Stimulated activated CD8-positive, alpha-beta memory T cell treated with anti-CD3 and anti-CD28 coated beads, Interleukin-7, amount 100 ng/mL, for 48 hours (primary cell): ENCODE data around the gene PDHA1.
A peak's percentile ranks its signal among the peaks of the same experiment; 100 is the strongest.

ENCODE experiments used
- DNase-seq, 2 donors: peaks; one replicate each; pipeline ENCODE4 v3.0.0-alpha.2; 2020; ENCODE audit warnings: low read depth in 1 of 2; ENCODE audit errors: extremely low read depth in 1 of 2

The PDHA1 gene

DNA sequence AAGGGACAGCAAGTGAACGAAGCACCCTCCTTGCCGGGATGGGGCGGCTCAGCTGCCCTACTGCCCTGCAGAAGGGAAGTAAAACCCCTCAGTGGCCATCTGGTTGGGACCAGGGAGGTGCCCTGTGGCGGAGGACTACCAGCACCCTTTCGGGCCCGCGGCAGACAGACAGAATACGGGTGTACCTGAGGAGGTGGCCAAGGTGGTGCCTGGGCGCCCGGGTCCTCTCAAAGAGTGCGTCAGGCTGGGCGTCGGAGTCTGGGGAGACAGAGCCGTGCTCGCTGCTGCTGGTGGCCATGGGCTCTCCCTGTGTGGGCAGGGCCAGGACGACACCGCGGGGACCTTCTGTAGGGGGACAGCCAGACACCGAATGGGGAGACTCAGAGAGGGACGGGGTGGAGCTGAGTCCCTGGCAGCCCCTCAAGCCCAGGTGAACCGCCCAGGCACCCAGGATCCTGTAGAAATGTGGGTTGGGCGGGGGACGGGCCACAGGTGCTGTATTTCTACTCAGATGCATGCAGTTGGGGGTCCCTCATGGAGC is 29.7 kb downstream of the PDHA1 start:
- no peak for DNase-seq

DNA sequence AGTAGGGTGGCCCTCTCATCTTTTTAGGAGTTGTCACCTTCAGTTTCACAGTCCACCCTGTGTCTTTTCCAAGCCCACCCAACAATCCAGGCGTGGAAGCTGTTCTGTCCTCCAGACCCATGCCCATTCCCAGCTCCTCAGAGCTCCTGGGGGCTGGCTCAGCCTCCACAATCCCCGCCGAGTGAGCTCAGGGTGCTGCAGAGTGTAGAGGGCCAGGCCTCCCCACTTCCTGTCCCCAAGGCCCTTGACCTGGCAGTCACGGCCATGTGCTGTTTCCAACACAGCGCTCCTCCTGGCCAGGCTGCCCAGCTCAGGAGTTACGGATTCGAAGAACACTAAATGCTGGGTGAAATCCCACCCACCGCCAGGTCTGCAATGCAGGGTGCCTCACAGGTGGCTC is 31.8 kb downstream of the PDHA1 start:
- no peak for DNase-seq

DNA sequence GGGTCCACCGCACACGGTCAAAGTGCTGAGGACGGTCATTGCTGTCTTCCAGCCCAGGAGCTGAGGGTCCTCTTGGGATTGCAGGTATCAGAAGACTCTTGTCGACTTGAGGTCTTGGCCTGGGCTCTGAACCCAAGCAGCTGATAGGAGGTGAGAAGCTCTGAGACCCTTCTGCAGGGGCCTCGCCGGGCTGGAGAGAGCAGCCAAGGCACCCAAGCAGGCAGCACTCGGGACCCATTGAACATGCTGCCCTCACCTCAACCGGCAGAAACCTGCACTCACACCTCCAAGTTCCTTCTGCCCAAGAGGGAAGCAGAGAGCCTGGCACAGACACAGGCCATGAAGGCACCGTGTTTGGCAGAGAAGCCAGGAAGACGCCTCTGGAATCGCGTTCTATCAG is 34.1 kb downstream of the PDHA1 start:
- no peak for DNase-seq

GRCh38 chrX:19381326-19381725 is 37.6 kb downstream of the PDHA1 start:
- no peak for DNase-seq

- DNase-seq: peak; percentile 8 to 38
Observed at GRCh38 chrX:19382555-19383145, 38.9 kb downstream of the PDHA1 start.

DNA sequence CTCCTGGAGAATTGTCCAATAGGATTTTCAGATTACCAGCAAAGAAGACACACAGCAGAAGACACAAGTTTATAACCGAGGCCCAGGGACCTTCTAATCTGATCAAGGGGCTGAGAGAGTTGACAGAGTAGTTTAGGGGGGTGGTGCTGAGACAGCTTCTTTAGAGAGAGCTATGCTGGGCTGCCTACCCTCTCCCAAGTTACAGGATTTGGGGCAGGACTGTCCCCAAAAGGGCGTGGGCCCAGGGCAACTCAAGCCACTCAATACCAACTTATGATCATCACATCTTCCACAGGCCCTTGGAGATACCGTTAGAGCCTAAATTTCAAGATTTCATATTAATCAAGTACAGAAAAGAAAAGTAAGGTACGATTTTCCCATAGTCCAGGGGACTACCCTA is 43.0 kb downstream of the PDHA1 start:
- no peak for DNase-seq

DNA sequence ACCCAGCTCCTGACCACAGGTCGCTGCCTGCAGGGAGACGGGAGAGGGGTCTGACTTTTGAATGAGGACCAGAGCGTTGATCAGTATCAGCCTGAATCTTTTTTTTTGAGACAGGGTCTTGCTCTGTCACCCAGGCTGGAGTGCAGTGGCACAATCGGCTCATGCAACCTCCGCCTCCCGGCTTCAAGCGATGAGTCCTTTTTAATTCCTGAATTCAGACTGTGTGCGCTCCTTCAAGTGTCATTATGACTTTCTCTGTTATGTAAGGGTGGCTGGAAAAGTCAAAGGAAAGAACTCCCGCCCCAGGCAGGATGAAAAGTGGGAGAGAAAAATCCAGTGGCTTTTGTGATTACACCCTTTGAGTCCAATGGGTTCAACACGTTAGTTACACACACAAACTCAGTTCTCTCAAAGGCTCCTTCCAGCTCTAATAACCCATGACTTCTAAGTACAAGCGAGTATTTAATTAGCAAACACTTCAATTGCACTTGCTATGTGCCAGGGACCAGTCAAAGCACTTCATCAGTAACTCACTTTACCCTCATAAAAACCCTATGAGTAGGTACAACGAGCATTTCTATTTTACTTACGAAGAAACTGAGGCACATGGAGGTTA is 44.4 kb downstream of the PDHA1 start:
- no peak for DNase-seq

GRCh38 chrX:19388741-19389140 is 45.0 kb downstream of the PDHA1 start:
- DNase-seq: no peak

DNA sequence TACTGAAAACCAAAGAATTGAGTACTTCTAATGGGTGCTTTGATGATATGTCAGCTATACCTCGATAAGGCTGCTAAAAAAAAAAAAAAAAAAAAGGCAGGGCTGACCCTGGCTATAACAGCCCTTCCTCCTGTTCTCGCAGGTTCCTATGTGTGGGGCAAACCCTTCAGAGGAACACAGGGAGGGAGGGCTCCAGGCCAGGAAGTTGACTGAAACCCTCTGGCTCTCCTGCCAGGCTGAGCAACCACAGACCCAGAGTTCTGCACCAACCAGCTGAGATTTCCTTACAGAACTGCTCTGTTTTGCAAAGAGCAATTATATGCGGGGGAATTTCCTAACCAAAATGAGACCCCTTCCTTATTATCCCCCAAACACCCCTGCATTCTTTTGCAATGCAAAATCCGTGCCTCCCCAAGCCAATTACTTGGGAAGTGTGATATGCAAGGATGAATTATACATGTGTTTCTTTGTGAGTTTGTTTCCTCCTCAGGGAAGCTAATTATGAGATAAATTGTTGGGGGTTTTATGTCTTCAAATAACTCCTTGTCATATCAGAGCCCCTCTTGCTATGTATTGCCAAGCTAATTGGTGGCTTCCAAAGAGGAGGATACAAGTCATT is 45.6 kb downstream of the PDHA1 start:
- DNase-seq: no peak

DNA sequence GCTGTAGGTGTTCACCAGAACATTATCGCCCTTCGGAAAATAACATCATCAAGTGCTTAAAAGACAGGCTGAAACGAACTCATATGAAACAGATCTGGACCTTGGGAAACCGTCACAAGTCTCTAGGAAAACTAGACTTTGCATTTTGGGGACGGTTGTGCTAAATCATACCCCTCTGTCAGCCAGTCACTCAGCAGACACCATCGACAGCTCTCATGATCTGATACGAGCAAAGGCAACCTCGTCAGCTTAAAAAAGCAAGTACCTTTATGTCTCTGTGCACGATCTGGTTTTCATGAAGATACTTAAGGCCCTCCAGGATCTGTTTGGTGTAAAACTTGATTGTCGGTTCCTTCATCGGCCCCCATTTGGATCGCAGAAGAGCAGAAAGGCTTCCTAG is 48.4 kb downstream of the PDHA1 start:
- DNase-seq: no peak

DNA sequence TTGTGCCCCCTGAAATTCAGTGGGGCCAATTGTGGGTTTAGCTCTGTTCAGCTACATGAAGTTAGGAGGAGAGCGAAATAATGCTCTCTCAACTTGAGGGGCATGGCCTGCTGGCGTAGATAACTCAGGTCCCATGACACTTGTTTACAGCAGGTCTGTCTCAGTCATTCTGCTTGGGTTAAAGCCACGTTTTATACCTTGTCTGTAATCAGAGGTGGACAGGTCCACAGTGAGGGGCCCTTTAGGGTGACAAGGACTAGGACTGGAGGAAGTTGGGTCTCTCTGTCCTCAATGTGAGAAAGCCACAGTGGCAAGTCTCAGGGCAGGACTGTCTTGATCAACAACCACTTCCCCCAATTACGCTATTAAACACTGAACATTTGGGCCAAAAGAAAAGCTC is 49.0 kb downstream of the PDHA1 start:
- DNase-seq: no peak

DNA sequence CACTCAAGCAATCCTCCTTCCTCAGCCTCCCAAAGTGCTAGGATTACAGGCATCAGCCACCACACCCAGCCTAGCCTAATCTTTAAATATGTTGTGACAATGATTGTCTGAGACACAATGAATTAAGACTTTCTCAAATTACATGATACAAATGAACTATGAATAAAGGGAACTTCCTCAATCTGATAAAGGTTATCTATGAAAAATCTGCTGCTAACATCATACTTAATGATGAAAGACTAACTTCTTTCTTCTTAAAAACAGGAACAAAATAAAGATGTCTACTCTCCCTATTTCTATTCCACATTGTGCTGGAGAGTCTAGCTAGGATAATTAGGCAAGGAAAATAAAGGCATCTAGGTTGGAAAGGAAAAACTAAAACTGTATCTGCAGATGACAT is 60.0 kb downstream of the PDHA1 start:
- no peak for DNase-seq

DNA sequence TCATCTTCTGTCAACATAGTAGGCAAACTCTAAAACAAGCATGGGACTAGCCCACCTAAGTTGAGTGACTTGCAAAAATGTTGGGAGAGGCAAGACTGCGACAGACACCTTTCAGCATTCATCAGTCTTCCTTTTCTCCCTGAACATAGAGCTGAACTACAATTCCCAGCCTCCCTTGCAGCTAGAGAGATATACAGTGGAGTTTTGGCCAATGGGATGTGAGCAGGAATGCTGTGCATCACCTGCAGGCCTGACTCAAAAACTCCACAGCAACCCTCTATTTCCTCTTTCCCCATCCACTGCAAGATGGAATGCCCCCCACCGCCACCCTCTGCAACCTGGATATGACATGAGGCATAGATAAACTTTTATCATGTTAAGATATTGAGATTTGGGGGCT is 66.5 kb downstream of the PDHA1 start:
- DNase-seq: no peak
